Measurements from ENCODE around the gene OTP. TPM values are rescaled to one million over a fixed set of nuclear protein-coding genes. Genes with fewer than 3 reads are reported as not detected.

Gene OTP
- not detected in 3 replicates for total RNA-seq

DNA sequence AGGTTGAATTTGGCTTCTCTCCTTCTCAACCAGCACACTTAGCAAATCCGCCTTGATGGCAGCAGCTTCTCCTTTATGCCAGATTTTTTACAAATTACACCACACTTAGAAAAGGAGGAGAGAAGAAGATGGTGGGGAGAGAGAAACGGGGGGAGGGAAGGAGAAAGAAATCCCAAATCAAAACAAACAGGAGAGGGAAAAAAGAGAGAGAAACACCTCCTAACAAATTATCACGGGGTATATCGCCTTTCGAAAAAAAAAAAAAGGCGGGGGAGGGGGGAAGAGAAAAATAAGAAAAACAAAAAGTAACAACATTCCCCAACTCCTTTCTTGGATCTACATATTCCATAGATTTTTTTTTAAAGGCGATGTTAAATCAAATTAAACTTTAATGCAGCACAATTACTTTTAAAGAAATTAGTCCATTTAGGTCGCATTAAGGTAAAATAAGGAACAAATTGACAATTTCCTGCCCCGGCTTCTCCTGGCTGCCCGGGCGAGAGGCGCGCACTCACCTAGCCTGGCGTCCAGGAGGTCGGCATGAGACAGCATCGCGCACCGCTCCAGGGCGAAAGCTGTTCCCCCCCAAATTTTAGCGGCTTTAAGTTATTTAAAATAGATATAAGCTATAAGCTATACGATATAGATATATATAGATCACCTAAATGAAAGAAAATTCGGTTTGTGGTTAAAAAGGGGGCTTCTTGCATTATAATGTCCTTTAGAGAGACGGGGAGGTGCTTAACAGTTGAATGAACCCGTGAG is at the start of gene OTP:
OTP (minus strand) TSS at position 716 of the 765 bp plus-strand sequence; CDS start at position 552, 164 bp downstream.
- no peaks in the 10 kb centered on the region for H3K36me3 Mint-ChIP-seq
- no peak within 1 kb of the TSS for H3K27ac Mint-ChIP-seq
- DNase-seq (ENCODE audit: low spot score in 2 of 2, unreplicated experiment in 2 of 2), result no peak
- no peak for TF ChIP-seq CTCF (IDR thresholded peaks at IDR 0.05; ENCODE audit: unreplicated experiment)
- H3K27me3 Mint-ChIP-seq (ENCODE audit: low read depth), result peaks cover 98% of the 10 kb centered on the region
- H3K9me3 Mint-ChIP-seq, result no peaks in the 10 kb centered on the region
- H3K4me1 Mint-ChIP-seq, result peaks cover 16% of the 10 kb centered on the region
- H3K4me3 Mint-ChIP-seq, result no peak within 1 kb of the TSS

DNA sequence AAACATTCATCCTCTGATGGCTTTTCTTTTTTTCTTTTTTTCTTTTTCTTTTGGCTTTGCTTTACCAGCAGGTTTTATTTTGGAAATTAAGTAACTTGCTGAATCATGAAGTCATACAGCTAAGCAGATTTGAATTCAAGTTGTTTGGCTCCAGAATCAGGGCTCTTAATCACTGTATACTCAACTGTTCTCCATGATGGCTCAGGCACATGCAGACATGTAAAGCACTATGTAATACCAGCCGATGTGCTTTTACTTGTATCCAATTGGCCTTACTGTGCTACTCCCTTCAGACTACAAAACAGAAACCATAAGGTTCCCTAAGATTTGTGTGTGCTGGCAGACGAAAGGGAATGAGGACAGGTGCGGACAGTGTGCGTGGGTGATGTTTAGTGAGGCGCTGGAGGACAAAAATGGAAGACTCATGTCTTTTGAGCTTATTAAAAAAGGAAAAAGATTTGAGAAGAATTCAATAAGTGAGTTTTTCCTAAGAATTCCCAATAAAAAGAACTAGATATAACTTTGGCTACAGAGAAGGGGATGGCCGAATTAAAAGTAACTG is 44.7 kb upstream of the OTP start:
- DNase-seq (ENCODE audit: low spot score in 2 of 2, unreplicated experiment in 2 of 2), result no peak
- Mint-ChIP-seq H3K27ac (no peak overlapping the region), H3K27me3 (ENCODE audit: low read depth) (no peaks in the 10 kb centered on the region), H3K4me3 (no peak overlapping the region), H3K36me3 (peaks cover 2% of the 10 kb centered on the region), H3K4me1 (no peaks in the 10 kb centered on the region), H3K9me3 (peaks cover 5% of the 10 kb centered on the region)
- TF ChIP-seq CTCF (IDR thresholded peaks at IDR 0.05; ENCODE audit: unreplicated experiment), result no peak

GRCh38 chr5:77670526-77670925 is 32.0 kb upstream of the OTP start:
- Mint-ChIP-seq H3K27me3 (ENCODE audit: low read depth) (peaks cover 37% of the 10 kb centered on the region), H3K27ac (no peak overlapping the region), H3K36me3 (no peaks in the 10 kb centered on the region), H3K4me3 (no peak overlapping the region), H3K4me1 (no peaks in the 10 kb centered on the region), H3K9me3 (peaks cover 10% of the 10 kb centered on the region)
- no peak for DNase-seq (ENCODE audit: low spot score in 2 of 2, unreplicated experiment in 2 of 2)
- TF ChIP-seq CTCF (IDR thresholded peaks at IDR 0.05; ENCODE audit: unreplicated experiment), result no peak

- Mint-ChIP-seq H3K4me3 (no peak overlapping the region), H3K9me3 (peaks cover 1% of the 10 kb centered on the region), H3K27me3 (ENCODE audit: low read depth) (peaks cover 37% of the 10 kb centered on the region), H3K36me3 (no peaks in the 10 kb centered on the region), H3K27ac (no peak overlapping the region), H3K4me1 (no peaks in the 10 kb centered on the region)
- no peak for TF ChIP-seq CTCF (IDR thresholded peaks at IDR 0.05; ENCODE audit: unreplicated experiment)
- DNase-seq (ENCODE audit: low spot score in 2 of 2, unreplicated experiment in 2 of 2), result no peak
Measured at GRCh38 chr5:77669677-77670076, 31.2 kb upstream of the OTP start.

DNA sequence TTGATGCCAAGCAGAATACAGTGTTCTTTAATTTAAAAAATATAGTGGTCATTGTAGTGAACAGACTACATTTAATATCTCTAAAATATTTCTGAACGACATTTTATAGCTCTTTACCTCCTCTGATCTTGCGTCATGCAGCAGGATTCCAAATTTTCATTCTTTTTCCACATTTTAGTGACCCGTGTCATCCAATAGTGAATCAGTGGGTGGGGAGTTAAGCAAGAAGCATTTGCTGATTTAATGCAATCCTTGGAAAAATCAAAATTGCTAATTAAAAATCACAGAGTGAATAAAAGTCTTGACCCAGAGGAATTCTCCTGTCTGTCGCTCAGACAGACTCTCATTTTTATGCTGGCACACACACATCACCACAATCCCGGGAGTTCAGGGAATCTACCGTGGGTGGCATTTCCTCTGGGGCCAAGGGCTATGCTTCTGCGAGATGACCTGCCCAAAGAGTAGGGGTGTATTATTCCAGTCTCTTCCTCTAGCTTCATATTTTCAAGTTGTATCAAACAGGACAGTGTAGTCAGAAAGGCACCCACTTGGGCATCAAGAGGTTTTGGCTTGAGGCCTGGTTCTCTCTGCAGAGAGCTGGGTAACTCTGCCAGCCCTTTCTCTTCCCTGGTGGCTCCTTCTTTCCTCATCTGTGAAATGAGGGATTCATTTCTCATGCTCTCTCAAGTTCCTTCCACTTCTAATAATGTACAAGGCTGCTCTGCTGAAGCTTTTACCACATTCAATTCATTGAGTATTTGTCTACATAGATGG is 24.8 kb upstream of the OTP start:
- Mint-ChIP-seq H3K36me3 (no peaks in the 10 kb centered on the region), H3K27me3 (ENCODE audit: low read depth) (peaks cover 22% of the 10 kb centered on the region), H3K4me3 (no peak overlapping the region), H3K4me1 (no peaks in the 10 kb centered on the region), H3K27ac (no peak overlapping the region), H3K9me3 (no peaks in the 10 kb centered on the region)
- TF ChIP-seq CTCF (IDR thresholded peaks at IDR 0.05; ENCODE audit: unreplicated experiment), result no peak
- DNase-seq (ENCODE audit: low spot score in 2 of 2, unreplicated experiment in 2 of 2), result no peak

Data from mesothelial cell of epicardium (in vitro differentiated cells).